NK-92 treated with Interleukin-12 subunit alpha and Interleukin-12 subunit beta, amount 100 ng/mL, for 24 hours (cell line): ENCODE results near the gene AP3M1.
A peak's percentile ranks its signal among the peaks of the same experiment; 100 is the strongest.
"Not testable (repeated sequence)": the region's sequence is repeated elsewhere in the genome, so short reads cannot be mapped to it uniquely, and the experiment has no call there.

Experiments used
- DNase-seq: peaks from one replicate; lab custom pipeline; 2025; lab: John Stamatoyannopoulos, UW

The AP3M1 gene, protein sequence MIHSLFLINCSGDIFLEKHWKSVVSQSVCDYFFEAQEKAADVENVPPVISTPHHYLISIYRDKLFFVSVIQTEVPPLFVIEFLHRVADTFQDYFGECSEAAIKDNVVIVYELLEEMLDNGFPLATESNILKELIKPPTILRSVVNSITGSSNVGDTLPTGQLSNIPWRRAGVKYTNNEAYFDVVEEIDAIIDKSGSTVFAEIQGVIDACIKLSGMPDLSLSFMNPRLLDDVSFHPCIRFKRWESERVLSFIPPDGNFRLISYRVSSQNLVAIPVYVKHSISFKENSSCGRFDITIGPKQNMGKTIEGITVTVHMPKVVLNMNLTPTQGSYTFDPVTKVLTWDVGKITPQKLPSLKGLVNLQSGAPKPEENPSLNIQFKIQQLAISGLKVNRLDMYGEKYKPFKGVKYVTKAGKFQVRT

DNA sequence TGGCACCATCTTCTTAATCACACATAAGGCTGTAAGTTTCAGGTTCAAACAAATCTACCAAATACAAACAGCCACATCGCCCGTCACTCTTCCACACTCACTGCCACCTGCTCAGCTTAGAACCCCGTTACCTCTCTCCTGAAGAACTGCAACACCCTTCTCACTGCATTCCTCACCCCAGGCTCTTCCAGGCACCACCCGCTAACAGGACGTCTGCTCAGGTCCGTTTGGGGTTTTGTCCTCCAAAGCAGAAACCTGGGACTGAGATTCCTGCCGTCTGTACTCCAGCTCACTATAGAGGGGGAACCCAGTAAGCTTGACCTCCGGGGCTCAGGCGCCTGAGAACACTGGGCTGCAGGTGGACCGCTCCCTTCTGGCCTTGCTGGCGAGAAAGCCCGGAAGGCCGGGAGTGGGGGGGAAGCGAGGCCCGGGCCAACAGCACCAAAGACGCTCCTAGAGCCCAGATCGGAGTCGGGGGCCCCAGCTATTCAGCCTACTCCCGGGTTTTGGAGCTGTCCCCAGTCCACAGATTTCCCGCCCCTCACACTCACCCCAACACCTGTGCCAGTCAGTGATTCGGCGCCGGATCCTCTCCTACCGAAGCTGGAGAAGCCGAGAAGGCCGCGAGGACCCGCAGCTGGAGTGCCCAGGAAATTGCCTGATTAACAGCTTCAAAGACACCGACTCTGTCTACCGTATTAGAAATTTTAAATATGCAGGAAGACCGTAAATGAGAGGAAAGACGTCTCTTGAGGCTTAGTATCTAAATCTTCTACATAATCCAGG is at the start of gene AP3M1:
AP3M1 (minus strand) TSS at position 625 of the 786 bp plus-strand sequence. CDS start 12,449 bp downstream, outside the sequence.
- peak; percentile 64 for DNase-seq

- no peak for DNase-seq
Observed at GRCh38 chr10:74199315-74199714, 48.7 kb upstream of the AP3M1 start.

GRCh38 chr10:74194999-74195398 is 44.4 kb upstream of the AP3M1 start:
- no peak for DNase-seq

DNA sequence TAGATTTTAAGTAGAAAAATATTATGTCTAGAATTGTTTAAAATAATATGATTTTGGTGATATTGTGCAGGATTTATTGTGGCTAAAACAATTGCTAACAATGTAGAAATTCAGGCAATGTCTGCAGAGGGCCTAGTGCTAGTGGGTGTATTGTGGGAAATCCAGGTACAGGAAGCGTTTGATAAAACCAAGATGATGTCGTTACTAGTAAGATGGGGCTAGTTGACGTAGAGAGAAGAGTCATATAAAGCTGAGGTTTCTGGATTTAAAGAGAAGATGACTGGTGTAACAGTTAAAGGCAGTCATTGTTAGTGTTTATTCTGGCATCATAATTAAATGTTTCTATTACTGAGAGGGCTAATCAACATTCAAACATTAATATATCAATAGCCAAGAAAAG is 43.9 kb upstream of the AP3M1 start:
- no peak for DNase-seq

- DNase-seq = no peak
Observed at GRCh38 chr10:74190494-74190893, 39.9 kb upstream of the AP3M1 start.

- no peak for DNase-seq
Observed at GRCh38 chr10:74189999-74190421, 39.4 kb upstream of the AP3M1 start.

DNA sequence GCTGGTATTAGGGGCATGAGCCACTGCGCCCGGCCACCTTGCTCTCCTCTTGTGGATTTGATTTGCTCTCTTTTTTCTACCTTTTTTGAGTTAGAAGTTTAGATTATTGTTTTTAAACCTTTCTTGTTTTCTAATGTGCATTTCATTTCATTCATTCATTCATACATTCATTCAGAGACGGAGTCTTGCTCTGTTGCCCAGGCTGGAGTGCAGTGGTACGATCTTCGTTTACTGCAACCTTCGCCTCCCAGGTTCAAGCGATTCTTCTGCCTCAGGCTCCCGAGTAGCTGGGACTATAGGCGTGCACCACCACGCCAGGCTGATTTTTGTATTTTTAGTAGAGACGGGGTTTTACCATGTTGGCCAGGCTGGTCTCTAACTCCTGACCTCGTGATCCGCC is 38.0 kb upstream of the AP3M1 start:
- not testable (repeated sequence) for DNase-seq

DNA sequence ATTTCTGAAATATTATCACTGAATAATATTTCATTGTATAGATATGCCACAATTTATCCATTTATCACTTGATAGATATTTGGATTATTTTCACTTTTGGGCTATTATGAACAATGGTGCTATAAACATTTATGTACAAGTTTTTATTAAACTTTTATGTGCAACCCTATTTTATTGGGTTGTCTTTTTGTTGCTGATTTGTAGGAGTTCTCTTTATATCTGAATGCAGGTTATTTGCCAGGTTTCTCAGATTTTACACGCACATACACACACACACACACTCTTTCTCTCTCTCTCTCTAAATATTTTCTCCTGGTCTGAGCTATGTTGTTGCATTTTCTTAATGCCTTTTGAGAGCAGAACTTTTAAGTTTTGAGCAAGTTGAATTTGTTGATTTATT is 36.6 kb upstream of the AP3M1 start:
- DNase-seq = no peak

- no peak for DNase-seq
Observed at GRCh38 chr10:74186678-74187077, 36.0 kb upstream of the AP3M1 start.

DNA sequence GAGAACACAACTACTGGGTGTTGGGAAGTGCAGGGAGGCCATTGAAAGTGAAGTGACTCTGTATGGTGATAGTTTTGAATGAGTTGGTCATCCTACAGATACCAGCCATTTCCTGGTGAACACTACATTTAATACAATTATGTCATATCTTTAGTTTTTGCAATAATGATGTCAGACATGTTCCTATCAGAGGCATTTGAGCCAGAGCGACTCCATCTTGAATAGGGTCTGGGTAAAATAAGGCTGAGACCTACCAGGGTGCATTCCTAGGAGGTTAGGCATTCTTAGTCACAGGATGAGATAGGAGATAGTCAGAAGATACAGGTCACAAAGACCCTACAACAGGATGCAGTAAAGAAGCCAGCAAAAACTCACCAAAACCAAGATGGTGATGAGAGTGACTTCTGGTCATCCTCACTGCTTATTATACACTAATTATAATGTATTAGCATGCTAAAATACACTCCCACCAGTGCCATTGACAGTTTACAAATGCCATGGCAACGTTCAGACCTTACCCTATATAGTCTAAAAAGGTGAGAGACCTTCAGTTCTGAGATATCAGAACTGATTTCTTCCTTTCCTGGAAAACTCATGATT is 28.6 kb upstream of the AP3M1 start:
- DNase-seq = no peak

- no peak for DNase-seq
Observed at GRCh38 chr10:74178042-74178791, 27.6 kb upstream of the AP3M1 start.

- peak; percentile 37 for DNase-seq
Observed at GRCh38 chr10:74177140-74177677, 26.6 kb upstream of the AP3M1 start.

DNA sequence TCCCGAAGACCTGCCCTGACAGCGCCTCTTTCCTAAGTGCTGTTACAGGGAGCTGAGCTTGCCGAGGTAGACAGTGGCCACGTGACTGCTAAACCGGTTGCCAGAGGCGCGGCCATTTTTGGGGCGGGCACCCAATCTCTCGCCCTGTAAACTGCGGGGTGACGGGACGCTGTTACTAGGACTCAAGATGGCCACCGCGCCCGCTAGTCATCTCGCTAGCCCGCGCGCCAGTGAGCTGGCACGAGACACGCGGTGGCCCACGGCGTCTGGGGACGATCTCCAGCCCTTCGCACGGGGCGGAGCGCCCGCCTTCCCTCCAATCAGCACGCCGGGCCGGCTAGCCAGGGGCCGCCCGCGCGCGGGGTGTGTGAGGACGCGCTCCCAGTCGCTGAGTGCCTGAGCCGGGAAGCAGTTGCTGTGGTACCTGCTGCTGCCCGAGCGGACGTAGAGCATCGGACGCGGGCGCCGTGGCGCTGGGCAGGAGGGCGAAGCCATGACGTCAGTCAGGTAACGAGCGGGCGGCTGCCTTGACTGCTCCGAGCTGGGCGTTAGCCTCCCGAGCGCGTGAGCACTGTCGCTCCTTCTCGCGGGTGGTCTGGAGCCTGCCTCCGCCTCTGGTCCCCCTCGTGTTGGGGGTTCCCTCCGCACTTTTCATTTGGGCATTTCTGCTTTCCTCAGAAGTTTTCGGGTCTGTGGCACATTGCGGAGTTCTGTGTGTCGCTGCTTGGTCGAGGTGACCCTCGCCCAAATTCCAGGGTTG is 25.9 kb upstream of the AP3M1 start:
- peak; percentile 95 for DNase-seq

GRCh38 chr10:74175510-74176379 is 25.1 kb upstream of the AP3M1 start:
- DNase-seq = no peak

DNA sequence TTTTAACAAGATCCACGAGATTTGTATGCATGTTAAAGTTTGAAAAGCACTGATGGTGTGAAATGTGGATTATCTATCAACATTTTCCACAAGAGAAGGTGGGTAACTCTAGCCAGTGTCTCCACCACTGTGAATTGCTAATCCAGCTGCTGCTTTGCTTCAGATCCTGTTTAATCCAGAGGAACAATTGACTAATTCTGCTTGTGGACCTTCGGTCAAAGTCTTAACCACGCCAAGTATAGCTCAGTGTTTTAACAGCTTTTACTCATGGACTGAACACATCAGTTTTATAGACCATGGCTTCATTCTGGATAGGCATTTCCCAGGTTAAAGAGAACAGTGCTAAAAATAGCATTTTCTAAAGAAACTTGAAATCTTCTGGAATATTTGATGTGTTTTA is 23.9 kb upstream of the AP3M1 start:
- DNase-seq = no peak

DNA sequence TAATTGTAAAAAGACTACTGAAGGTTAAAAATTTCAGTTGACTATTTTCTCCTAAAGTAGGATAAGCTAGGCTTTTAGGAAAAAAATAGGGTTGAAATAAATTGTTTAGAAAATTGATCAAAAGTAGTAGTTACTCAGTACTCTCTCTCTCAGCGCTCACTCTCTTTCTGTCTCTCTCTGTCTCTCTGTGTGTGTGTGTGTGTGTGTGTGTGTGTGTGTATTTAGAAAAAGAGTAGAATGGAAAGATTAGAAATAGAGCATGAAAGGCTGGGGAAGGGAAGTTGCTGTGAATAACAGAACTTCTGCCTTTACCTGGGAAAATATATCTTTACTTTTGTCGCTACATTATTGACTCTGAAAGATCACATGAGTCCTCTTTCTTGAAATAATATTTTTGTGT is 21.0 kb upstream of the AP3M1 start:
- no peak for DNase-seq

GRCh38 chr10:74167443-74167842 is 16.8 kb upstream of the AP3M1 start:
- DNase-seq = no peak

- no peak for DNase-seq
Observed at GRCh38 chr10:74165530-74165901, 14.9 kb upstream of the AP3M1 start.

GRCh38 chr10:74164716-74165529 is 14.3 kb upstream of the AP3M1 start:
- DNase-seq = no peak
